ENCODE results near the gene ZNRF1. TPM values are rescaled to one million over a fixed set of nuclear protein-coding genes. Genes with fewer than 3 reads are reported as not detected.
A peak's percentile ranks its signal among the peaks of the same experiment; 100 is the strongest.

The ZNRF1 gene
- total RNA-seq, 1 donor from 2014 or later: 82.3 TPM

DNA sequence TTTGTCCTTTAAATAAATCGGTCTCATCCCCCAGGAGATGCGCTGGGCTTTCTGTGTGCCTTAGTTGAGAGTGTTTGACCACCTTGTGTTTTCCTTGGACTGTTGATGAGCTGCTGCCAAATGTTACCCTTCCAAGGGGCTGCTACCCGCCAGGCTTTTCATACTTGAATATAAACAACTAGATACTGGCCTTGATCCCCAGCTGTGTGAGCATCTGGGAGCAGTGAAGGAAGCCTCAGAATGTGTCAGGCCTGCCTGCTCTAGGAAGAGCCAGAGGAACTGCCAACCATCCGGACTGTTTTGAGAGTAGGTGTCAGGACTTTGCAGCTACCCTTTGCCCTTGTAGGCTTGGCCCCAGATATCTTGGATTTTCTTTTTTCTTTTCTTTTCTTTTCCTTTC lies 60.0 kb downstream of the ZNRF1 start:
- no peak for DNase-seq (ENCODE audit: low read depth)

DNA sequence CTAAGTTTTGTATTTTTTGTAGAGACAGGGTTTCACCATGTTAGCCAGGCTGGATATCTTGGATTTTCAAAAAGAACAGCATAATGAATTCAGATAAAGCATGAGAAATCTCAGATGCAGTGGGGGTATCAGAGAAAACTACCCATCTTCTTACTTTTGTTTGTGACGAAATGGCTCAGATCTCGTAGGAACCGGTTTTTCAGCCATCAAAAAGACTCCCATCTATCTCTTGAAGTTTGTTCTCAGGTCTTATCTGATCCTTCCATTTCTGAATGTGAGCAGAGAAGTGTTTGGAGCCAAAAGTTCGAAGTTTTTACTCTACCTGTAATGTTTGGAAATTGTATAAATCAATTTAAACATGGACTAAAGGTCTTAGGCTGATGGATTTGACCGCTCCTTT lies 60.6 kb downstream of the ZNRF1 start:
- DNase-seq (ENCODE audit: low read depth): no peak

DNA sequence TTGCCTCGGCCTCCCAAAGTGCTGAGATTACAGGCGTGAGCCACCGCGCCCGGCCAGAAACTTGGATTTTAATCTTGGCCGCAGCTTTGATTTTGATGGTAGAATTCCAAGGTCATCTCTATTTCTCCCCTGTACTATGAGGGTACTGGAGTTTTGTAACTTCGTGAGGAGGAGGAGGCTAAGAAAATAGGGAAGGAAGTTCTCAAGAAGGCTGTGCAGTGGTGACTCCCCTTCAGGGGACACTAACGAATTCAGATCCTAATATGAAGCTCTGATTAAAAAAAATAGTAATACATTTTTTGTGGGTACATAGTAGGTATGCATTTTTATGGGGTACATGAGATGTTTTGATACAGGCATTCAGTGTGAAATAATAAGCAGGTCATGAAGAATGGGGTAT lies 61.9 kb downstream of the ZNRF1 start:
- DNase-seq (ENCODE audit: low read depth): no peak

DNA sequence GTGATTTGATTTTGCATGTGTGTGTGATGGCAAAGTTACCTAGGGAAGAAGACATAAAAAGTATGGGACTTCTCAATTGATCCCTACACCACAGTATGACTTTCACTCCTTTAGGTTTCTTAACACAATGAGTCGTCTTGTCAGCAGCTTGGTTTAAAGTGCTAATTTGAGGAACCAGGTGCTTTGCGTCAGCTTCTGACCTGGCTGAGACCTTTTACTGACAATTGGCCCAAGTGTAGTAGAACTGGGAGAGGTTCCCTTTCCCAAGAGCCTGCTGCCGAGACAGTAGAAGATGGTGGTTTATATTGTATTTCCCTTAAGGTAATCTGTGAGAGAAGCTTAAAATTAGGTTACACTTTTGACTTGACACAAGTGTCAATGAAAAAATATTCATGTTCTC lies 62.8 kb downstream of the ZNRF1 start:
- no peak for DNase-seq (ENCODE audit: low read depth)

DNA sequence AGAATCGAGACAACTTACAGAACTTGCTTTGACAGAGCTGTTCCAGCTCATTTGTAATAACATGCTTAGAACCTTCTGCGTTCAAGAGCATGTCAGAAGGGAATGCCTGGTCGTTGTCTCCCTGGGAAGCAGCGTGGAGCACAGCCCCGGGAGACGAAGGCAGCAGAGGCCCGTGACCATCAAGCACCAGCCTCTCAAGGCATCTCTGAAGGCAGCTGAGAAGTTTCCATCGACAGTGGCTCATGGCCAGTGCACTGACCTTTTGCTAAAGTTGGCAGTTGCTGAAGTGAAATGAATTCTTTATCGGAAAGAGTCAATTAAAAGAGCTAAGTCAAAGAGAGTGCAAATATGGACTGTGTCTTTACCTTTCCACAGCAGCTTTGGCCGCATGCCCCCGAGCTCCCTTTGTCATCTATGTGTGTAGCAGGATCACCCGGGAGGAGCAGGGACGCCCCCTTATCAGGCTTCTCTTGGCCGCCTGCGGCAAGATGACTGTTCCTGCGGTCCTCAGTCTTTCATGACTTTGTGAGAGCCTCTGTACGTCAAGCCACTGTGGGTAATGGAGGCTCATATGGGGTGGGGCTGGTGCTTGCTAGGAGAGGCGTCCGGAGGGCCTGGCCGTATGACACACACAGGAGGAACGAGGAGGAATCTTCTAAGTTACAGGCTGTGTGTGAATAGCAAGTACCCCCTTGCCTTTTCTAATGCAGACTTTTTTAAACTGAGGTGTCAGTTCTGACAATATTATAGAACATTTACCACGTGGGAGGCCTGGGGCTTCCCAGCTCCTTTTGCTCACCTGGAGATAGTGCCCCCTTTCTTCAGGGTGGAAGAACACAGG lies 63.5 kb downstream of the ZNRF1 start:
- DNase-seq (ENCODE audit: low read depth): no peak

DNA sequence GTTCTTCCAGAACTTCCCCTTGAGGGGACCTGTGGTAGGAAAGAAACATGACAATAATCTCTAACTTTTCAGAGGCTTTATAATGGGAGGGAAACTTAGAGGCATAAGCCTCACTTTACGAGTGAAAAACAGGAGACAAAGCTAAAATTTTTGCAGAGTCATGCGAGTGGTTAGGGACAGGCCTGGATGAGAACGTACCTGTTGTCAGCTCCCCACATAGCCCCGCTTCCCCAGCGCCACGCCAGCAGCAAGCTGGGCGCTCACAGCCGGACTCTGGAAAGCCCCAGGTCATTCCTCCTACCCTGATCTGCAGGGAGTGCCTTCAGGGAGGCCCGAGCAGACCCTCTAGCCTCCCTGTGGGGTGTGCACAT lies 64.1 kb downstream of the ZNRF1 start:
- DNase-seq (ENCODE audit: low read depth): no peak

DNA sequence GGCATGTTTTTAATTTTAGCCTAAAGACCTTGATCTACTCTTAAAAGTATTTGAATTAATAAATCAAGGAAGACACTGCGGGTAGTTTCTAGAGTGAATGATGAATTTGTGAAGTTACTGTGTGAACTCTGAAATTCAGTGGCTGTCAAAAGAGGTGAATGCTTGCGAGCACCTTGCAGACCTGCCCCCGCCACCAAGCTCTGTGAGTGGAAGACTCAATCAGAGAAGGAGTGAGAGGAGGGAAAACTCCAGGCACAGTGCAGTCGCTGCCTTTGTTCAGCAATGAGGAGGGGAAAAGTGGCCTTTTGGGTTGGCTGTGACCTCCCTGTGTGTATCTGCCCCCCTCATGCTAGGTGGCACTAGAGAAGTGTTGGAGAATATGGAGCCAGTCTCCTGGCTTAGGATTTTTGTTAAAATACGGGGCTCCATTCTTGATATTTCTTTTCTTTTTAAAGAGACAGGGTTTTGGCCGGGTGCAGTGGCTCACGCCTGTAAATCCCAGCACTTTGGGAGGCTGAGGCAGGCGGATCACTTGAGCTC lies 64.8 kb downstream of the ZNRF1 start:
- no peak for DNase-seq (ENCODE audit: low read depth)

DNA sequence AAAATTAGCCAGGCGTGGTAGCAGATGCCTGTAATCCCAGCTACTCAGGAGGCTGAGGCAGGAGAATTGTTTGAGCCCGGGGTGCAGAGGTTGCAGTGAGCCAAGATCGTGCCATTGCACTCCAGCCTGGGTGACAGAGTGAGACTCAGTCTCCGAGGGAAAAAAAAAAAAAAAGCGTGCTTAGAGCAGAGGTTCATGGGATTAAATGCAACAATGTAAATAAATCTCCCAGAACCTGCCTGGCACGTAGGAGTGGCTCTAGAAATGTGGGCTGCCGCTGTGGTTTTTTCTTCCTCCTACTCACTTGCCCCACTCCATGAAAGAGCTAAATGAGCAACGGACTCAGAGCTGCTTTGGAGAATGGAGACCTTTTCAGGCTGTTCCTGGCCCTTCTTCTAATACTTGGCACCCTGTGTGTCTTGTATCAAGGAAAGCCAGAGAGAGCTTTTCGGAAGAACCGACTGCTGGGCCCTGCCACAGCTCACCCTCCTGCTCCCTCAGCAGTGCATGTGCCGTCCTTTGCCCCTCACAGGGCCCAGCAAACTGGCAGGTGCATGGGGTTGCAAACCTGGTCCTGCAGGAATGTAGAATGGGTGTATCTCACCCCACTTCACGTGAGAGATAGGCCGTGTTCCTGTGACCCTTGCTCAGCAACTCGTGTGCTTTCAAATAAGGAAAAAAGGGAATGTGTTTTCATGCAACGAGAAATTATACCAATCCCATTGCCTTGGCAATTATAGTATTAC lies 65.8 kb downstream of the ZNRF1 start:
- no peak for DNase-seq (ENCODE audit: low read depth)

DNA sequence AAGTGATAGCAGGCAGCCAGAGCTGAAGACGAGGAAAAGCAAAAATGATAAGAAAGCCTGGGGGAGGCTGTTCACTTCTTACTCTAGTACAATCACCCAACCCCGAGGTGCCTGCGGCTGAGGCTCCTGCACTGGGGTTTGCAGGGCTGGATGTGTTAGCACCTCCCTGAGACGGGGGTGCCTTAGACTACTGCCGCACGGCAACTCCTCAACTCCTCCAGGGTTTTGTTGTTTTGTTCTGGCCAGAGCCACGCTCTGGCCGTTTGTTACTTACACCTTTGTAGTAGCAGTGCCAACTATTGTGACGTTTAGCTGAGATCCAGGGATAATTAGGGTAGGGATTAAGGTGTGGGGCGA lies 66.3 kb downstream of the ZNRF1 start:
- no peak for DNase-seq (ENCODE audit: low read depth)

DNA sequence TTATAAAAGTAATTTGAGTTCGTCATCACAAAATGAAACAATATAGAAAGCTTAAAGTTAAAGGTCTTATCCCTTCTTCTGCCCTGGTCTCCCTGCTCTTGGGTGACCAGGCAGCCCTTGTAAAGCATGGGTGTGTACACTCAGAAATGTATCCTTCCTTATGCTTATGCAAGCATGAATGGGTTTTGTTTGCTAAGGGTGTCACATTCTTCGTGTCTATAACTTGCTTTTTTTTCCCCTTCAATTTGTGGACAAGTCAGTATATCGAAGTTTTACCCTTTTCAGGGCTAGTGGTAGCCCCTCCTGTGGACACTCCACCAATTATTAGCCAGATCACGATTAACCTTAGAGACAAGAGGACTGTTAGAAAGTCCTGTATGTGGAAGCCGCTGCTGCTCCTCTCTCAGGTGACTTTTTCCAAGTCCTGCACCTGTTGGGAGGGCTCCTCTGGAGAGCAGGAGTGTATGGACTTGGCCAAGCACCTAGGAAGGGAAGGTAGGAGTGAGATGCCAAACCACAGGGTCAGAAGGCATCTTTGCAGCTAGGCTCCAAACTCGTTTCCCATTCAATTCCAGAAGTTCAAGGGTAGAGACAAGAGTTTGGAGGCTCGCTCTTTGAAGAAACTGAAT lies 66.8 kb downstream of the ZNRF1 start:
- DNase-seq (ENCODE audit: low read depth): no peak

DNA sequence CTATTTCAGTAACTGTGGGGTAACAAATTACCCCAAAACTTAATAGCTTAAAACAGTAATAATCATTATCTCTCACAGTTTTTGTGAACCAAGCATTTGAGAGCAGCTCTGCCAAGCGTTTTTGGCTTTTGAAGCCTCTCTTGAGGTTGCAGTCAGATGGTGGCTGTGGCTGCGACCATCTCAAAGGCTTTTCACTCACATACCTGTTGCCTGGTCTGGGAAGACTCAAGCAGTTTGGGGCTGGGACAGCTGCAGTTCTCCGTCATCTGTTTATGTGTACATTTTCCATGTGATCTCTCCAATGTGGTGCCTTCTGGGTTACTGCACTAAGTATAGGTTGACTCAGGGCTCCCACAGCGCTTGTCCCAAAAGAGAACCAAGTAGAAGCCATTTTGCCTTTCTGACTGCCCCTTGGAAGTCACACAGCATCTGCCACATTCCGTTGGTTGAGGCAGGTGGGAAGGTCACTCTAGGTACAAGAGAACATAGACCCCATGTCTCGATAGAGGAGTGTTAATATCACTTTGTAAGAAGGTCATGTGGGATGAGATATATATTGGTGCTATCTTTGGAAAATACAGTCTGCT lies 68.1 kb downstream of the ZNRF1 start:
- DNase-seq (ENCODE audit: low read depth): no peak

DNA sequence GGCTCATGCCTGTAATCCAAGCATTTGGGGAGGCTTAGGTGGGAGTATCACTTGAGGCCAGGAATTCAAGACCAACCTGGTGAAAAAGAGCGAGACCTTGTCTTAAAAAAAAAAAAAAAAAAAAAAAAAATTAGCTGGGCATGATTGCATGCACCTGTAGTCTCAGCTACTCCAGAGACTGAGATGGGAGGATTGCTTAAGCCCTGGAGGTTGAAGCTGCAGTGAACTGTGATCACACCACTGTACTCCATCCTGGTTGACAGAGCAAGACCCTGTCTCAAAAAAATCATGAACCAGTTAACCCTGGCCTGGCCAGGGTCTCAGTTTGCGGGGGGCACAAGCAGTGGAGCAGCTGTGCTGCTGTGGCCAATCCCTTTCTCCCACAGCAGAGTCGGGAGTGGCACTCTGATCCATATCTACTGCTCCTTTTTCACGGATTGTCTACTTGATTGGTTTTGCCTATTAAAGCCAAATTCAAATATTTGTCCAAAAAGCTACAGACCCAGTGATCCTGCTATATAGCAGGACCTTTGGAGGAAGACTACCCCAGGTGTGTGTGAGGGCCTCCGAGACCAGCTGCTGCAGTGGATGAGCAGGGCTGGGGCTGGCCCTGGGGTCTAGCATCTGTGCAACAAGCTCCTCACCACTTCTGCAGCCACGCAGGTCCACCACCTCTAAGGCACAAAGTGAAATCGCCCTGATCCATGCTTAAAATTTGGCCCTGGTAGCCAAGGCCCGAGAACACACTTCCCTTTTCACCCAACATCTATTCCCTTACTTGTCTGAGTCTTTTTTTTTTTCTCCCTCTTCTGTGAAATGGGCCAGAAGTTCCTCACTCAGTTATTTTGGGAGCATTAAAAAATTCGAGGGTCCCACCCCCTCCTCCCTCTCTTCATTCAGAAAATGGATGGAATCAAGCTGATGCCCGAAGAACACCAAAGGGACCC lies 69.5 kb downstream of the ZNRF1 start:
- DNase-seq (ENCODE audit: low read depth): no peak

DNA sequence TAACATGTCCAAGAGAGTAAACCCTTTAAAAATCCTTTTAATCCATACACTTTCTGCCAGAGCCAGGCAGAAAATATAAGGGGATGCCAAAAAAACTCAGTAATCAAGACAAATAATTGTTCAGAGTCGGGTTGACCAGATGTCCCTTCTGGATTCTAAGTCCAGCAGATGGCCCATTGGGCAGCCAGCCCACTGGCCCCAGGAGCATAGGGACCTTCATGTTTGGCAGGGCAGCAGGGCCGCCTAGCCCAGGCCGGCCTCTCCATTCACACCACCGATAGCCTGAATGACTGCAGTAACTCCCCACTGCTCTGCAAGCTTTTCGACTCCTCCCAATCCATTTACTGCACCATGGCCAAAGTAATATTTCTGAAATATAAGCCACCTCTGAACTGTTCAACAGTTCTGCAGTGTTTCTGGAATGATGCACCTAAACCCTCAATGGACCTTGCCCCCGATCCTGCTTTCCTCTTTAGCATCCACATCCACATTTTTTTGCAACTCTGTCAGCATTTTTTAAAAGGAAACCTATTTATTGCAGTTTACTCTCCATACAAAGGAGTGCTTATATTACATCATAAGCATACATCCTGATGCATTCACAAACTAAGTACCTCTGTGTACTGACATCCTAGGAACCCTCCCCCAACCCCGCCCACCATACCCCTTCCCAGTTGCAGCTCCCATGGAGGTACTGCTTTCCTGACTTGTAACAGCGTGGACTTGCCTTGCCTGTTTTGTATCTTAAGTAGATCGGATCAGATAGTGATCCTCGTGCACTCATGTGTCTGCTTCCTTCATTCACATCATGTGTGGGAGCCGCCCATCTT lies 71.4 kb downstream of the ZNRF1 start:
- peak; percentile 41 for DNase-seq (ENCODE audit: low read depth)

DNA sequence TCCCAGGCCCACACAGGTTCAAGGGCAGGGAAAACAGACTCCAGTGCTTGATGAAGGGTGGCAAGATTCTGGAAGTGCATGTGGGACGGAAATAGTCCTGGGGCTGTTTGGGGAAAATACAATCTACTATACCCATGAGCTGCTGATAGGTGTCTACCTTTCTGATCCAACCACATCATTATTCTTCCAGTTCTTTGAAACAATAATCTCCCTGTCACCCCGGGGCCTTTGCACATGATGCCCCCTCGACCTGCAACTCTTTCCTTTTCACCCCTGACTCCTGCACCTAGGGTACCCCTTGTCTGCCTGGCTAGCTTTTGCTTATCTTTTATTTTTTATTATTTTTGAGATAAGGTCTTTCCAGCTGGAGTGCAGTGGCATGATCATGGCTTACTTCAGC lies 72.8 kb downstream of the ZNRF1 start:
- DNase-seq (ENCODE audit: low read depth): no peak

DNA sequence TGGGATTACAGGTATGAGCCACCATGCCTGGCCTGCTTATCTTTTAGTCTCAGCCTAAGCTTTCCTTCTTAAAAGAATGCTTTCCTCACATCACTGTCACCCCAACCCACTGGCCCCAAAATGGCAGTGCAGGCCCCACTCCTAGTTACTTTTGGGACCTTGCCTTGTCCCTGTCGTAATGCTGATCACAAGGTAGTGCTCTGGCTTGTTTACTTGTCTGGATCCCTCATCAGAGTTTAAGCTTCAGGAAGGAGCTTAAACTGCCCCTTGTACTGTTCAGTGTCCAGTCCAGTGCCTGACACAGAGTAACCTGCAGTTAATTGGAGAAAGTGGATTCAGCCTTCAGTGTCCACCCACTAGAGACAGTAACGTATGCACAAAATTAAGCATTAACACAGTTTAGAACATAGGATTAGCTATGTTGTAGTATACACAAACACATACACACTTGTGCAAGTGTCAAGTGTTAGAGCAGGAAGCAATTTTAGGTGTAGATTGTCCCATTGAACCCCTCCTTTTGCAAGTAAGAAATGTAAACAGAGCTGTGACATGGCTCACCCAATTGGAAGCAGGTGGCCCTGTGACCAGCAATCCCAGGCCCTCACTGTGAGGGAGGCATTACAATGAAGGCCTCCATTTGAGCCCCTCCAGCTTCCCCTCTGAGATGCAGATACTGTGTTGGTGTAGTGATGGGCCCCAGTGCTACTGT lies 73.6 kb downstream of the ZNRF1 start:
- no peak for DNase-seq (ENCODE audit: low read depth)

DNA sequence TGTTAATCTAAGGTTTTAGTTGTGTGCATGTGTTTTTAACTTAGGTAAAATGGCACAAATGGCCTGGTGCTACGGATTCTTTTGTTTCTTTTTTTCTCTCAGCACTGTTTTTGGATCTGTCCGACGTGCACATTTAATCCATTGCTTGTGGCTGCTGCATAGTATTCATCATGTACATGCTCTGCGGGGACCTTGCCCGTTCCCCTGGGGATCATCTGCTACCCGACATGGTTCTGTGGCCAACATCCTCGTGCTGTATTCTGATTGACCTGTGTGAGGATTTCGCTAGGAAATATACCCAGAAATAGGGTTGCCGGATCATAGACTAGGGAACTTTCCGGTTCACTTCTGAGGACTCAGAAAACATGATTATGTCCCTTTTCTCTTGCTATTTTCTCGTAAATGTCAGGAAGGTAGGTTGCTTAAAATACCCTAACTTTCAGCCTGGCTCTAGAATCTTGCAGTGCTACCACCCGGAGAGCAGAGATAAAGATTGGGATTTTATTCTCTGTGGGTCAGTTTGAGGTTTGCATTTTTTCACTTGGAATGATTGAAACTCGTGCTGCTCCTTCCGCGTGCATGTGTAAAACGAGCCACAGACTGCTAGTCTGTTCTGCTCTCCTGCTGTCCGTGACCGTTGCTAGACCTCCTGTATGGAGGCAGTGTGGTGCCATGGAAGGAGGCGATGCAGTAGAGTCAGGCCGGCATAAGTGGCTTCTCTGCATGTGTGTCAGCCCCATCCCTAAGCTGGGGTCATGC lies 74.9 kb downstream of the ZNRF1 start:
- no peak for DNase-seq (ENCODE audit: low read depth)

DNA sequence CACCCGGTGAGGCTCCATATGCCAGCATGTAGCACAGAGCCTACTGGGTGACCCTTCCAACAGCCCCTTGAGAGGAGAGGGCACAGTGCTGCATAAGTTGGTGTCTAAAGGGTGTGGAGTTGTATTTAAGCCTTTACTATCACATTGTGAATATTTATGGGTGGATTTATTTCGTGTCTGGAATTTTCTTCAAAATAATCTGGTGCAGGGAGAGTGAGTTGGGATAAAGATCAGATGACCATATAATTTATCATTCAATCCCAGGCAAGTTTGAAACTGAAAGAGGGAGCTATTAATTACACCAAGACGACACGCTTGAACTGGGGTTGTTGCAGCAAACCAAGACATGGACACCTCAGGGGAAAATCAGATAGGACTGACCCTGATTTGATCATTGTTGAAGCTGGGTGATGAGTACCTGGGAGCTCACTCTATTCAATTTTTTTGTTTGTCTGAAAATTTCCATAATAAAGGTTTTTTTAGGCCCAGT lies 75.5 kb downstream of the ZNRF1 start:
- DNase-seq (ENCODE audit: low read depth): no peak
